ENCODE results near the gene CTU1. TPM values are rescaled to one million over a fixed set of nuclear protein-coding genes. Genes with fewer than 3 reads are reported as not detected.
A peak's percentile ranks its signal among the peaks of the same experiment; 100 is the strongest.

The CTU1 gene
- total RNA-seq, 4 donors from 2014 or later, result 7.8 to 27.7 (median 8.4) TPM; not detected in 1

DNA sequence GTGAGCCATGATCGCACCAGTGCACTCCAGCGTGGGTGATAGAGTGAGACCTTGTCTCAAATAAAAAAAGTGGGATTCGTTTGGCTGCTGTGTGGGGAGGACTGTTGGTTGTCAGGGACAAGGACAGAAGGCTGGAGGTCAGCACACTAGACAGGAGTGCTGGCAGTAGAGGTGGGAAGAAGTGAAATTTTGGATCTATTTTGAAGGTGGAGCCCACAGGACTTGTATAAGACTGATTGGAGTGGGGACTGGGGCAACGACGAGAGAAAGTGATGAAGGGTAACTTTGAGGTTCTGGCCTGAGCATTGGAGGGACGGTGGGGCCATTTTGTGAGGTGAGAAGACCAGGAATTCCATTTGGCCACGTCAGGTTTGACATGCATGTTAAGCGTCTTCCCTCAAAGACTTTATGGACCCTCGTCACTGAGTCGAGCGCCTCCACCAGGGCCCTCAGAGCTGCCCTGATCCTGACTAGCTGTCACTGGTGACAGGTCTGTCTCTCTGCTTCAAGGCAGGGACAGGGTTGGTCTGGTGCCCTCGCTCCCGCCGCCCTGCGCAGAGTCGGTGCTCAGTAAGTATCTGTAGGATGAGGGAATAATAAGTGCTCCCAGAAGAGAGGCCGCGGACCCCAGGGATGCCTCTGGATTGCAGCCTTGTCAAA, 673 bp downstream of the CTU1 start:
- DNase-seq, result no peak
- Histone ChIP-seq H3K9me3 (no peaks in the 10 kb centered on the region), H3K36me3 (no peaks in the 10 kb centered on the region), H3K27ac (peak overlapping the region; percentile 49 to 65), H3K4me3 (peak overlapping the region; percentile 75 to 97), H3K27me3 (no peaks in the 10 kb centered on the region), H3K4me1 (peaks cover 7 to 8% of the 10 kb centered on the region in 2 donors)
- intact Hi-C loops (cut with DNase I; ENCODE audit: low total_unique reads), result no loop called here
- TF ChIP-seq POLR2A (IDR thresholded peaks at IDR 0.05), result no peak
- TF ChIP-seq, protein P1, sequence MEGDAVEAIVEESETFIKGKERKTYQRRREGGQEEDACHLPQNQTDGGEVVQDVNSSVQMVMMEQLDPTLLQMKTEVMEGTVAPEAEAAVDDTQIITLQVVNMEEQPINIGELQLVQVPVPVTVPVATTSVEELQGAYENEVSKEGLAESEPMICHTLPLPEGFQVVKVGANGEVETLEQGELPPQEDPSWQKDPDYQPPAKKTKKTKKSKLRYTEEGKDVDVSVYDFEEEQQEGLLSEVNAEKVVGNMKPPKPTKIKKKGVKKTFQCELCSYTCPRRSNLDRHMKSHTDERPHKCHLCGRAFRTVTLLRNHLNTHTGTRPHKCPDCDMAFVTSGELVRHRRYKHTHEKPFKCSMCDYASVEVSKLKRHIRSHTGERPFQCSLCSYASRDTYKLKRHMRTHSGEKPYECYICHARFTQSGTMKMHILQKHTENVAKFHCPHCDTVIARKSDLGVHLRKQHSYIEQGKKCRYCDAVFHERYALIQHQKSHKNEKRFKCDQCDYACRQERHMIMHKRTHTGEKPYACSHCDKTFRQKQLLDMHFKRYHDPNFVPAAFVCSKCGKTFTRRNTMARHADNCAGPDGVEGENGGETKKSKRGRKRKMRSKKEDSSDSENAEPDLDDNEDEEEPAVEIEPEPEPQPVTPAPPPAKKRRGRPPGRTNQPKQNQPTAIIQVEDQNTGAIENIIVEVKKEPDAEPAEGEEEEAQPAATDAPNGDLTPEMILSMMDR (IDR thresholded peaks at IDR 0.05), result no peak

DNA sequence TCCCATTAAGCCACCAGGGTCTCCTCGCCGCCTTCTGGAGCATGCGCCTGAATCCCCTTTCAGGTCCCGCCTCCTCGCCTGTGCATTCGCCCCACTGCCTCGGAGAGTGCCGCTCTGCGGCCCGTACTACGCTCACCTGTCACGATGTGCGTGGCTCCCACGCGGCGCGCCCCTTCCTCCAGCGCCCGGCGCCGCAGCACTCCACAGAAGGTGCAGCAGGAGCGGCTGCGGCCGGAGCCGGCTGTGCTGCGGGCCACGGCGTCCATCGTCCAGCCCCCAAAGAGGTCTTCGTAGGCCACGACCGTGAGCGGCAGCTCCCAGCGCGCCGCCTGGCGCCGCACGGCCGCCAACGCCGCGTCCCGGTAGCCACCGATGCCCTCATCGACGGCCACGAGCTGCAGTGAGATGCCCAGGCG, 4.3 kb downstream of the CTU1 start:
- TF ChIP-seq, protein P1 (IDR thresholded peaks at IDR 0.05), result no peak
- TF ChIP-seq POLR2A (IDR thresholded peaks at IDR 0.05), result no peak
- intact Hi-C loops (cut with DNase I; ENCODE audit: low total_unique reads), result no loop called here
- Histone ChIP-seq H3K4me1 (peaks cover 7 to 8% of the 10 kb centered on the region in 2 donors), H3K27ac (no peak overlapping the region), H3K9me3 (no peaks in the 10 kb centered on the region), H3K27me3 (no peaks in the 10 kb centered on the region), H3K4me3 (no peak overlapping the region), H3K36me3 (no peaks in the 10 kb centered on the region)
- DNase-seq, result no peak

DNA sequence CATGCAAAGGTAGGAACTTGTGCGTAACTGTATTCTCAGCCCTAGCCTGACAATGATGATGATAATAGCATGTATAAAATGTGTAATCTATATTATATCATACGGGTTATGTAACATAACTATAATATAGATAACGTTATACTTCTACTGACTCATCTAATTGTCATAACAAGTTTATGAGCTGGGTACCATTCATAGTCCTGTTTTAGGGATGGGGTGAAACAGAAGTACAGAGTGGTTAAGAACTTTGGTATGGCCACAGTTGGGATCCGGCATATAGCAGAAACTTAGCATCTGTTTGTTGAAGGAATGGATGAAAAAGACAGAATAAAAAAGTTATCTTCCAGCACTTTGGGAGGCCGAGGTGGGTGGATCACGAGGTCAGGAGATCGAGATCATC, 5.2 kb downstream of the CTU1 start:
- Histone ChIP-seq H3K4me1 (peaks cover 7 to 8% of the 10 kb centered on the region in 2 donors), H3K9me3 (no peaks in the 10 kb centered on the region), H3K4me3 (no peak overlapping the region), H3K36me3 (no peaks in the 10 kb centered on the region), H3K27ac (no peak overlapping the region), H3K27me3 (no peaks in the 10 kb centered on the region)
- intact Hi-C loops (cut with DNase I; ENCODE audit: low total_unique reads), result no loop called here
- TF ChIP-seq, protein P1 (IDR thresholded peaks at IDR 0.05), result no peak
- TF ChIP-seq POLR2A (IDR thresholded peaks at IDR 0.05), result no peak
- DNase-seq, result no peak

DNA sequence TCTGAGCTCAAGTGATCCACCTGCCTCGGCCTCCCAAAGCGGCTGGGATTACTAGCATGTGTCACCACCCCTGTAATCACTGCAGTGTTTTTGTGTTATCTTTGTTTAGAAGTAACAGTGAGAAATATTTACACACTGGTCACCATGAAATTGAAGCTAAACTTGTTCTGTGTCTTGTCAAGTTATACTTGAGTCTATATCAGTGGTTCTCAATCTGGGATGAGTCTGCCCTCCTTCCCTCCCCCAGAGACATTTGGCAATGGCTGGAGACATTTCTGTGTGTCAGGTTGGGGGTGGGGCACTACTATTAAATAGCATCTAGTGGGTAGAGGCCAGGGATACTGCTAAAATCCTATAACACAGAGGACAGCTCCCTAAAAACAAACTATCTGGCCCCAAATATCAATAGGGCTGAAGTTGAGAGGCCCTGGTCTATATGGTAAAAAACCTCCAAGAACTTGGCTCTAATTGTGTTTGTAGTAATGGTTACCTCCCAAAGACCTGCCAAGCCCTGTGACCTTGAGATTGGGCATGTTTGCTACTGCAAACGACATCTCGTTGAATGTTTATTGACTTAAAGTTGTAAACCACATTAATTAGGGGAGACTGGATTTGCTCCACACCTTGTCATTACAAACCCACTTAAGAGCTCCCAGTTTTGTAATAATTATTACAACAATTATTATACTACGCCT, 6.9 kb downstream of the CTU1 start:
- H3K27me3 ChIP-seq, result no peaks in the 10 kb centered on the region
- H3K36me3 ChIP-seq, result no peaks in the 10 kb centered on the region
- no peaks in the 10 kb centered on the region for H3K9me3 ChIP-seq
- TF ChIP-seq POLR2A (IDR thresholded peaks at IDR 0.05), result no peak
- TF ChIP-seq, protein P1 (IDR thresholded peaks at IDR 0.05), result no peak
- H3K27ac ChIP-seq, result no peak overlapping the region
- intact Hi-C loops (cut with DNase I; ENCODE audit: low total_unique reads), result no loop called here
- H3K4me3 ChIP-seq, result no peak overlapping the region
- H3K4me1 ChIP-seq, result no peaks in the 10 kb centered on the region
- DNase-seq, result peak in 1 of 2 donors; percentile 54

DNA sequence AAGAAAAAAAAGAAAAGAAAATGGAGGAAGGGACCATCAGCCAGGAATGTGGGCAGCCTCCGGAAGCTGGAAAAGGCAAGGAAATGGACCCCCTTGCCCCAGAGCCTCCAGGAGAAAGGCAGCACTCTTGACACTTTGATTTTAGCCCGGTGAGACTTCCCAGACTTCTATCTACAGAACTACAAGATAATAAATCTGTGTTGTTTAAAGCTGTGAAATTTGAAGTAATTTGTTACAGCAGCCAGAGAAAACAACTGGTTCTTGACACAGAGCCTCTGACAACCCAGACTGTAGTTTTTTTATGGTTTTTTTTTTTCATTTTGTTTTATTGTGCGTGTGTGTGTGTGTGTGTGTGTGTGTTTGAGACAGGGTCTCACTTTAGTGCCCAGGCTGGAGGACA, 7.6 kb downstream of the CTU1 start:
- Histone ChIP-seq H3K27ac (no peak overlapping the region), H3K27me3 (no peaks in the 10 kb centered on the region), H3K4me1 (no peaks in the 10 kb centered on the region), H3K36me3 (no peaks in the 10 kb centered on the region), H3K4me3 (no peak overlapping the region), H3K9me3 (no peaks in the 10 kb centered on the region)
- TF ChIP-seq, protein P1 (IDR thresholded peaks at IDR 0.05), result no peak
- no peak for TF ChIP-seq POLR2A (IDR thresholded peaks at IDR 0.05)
- no peak for DNase-seq
- intact Hi-C loops (cut with DNase I; ENCODE audit: low total_unique reads), result no loop called here

Data from uterus (tissue), 4 donors.